MM.1S (cell line): ENCODE results near the gene SDK1.

Experiments
- DNase-seq: peaks from one replicate; pipeline ENCODE4 v3.0.0-alpha.2; 2015
- H2AFZ ChIP-seq: fragments of 300-600 bp; sonication (generic); 2 replicates; pipeline ENCODE4 v1.6.0; 2016; ENCODE audit warnings: antibody characterized with exemption, low read length
- H3F3A ChIP-seq: fragments of 300-600 bp; sonication (generic); 2 replicates; pipeline ENCODE4 v1.6.1; 2016; ENCODE audit warnings: mild to moderate bottlenecking, antibody characterized with exemption, low read length, moderate library complexity, mixed read lengths; ENCODE audit not compliant: insufficient read depth
- H3K27ac ChIP-seq: fragments of 300-600 bp; sonication (generic); 2 replicates; pipeline ENCODE4 v1.5.1; 2016; ENCODE audit warnings: mild to moderate bottlenecking, low read length
- H3K27me3 ChIP-seq: fragments of 300-600 bp; sonication (generic); replicated peaks from 2 replicates; pipeline ENCODE4 v1.6.0; 2016; ENCODE audit warnings: low read length; ENCODE audit not compliant: insufficient read depth
- H3K36me3 ChIP-seq: fragments of 300-600 bp; sonication (generic); replicated peaks from 2 replicates; pipeline ENCODE4 v1.6.1; 2016; ENCODE audit warnings: mild to moderate bottlenecking, low read length, mixed read lengths; ENCODE audit not compliant: insufficient read depth
- H3K4me1 ChIP-seq: fragments of 300-600 bp; sonication (generic); 2 replicates; pipeline ENCODE4 v1.6.1; 2016; ENCODE audit warnings: low read length, mixed read lengths
- H3K4me2 ChIP-seq: fragments of 300-600 bp; sonication (generic); 2 replicates; pipeline ENCODE4 v1.6.0; 2016; ENCODE audit warnings: low read depth, low read length
- H3K4me3 ChIP-seq: fragments of 300-600 bp; sonication (generic); 2 replicates; pipeline ENCODE4 v1.5.1; 2016; ENCODE audit warnings: low read length, mixed read lengths
- H3K79me2 ChIP-seq: fragments of 300-600 bp; sonication (generic); 2 replicates; pipeline ENCODE4 v1.6.1; 2016; ENCODE audit warnings: mixed run types, low read length, mixed read lengths
- H3K9ac ChIP-seq: fragments of 300-600 bp; sonication (generic); 2 replicates; pipeline ENCODE4 v1.6.1; 2016; ENCODE audit warnings: low read length, mixed read lengths
- H3K9me2 ChIP-seq: fragments of 300-600 bp; sonication (generic); replicated peaks from 2 replicates; pipeline ENCODE4 v1.6.1; 2016; ENCODE audit warnings: mild to moderate bottlenecking, low read length, mixed read lengths; ENCODE audit not compliant: insufficient read depth
- H3K9me3 ChIP-seq: fragments of 300-600 bp; sonication (generic); replicated peaks from 2 replicates; pipeline ENCODE4 v1.6.1; 2016; ENCODE audit warnings: mild to moderate bottlenecking, low read length, mixed read lengths; ENCODE audit not compliant: insufficient read depth
- H4K20me1 ChIP-seq: fragments of 300-600 bp; sonication (generic); 2 replicates; pipeline ENCODE4 v1.6.1; 2016; ENCODE audit warnings: mild to moderate bottlenecking, low read length, moderate library complexity, mixed read lengths; ENCODE audit not compliant: insufficient read depth
- EZH2 ChIP-seq: fragments of 300-600 bp; sonication (generic); optimal IDR thresholded peaks from 2 replicates; pipeline ENCODE3; 2017; ENCODE audit warnings: low read depth, mild to moderate bottlenecking, antibody characterized with exemption, low read length, mixed read lengths
- EZH2phosphoT487 ChIP-seq: fragments of 300-600 bp; sonication (generic); IDR thresholded peaks from 2 replicates; pipeline ENCODE4 v1.6.1; 2018; ENCODE audit warnings: antibody characterized with exemption, low read length
- TF ChIP-seq, protein P1 (sequence below): fragments of 300-600 bp; sonication (generic); IDR thresholded peaks from 2 replicates; pipeline ENCODE4 v1.5.1; 2016; ENCODE audit warnings: antibody characterized with exemption, low read length, mixed read lengths

The SDK1 gene

DNA sequence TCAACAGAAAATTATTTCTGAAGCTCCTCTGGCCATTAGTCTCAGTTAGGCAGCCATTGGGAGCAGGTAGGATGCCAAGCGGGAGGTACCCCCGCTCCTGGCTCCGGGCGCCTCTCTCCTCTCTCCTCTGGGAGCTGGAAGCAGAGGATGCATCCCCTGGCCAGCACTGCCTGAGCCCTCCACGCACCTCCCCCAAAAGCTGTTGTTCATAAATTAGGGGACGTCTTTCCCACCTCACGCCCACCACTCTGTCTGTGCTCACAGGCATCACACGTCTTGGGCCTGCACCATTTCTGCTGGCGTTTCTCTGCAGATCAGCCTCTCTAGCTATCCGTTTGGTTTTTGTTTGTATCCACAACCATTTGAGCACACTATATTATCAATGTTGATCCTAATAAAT lies 772.0 kb downstream of the SDK1 start:
- TF ChIP-seq EZH2phosphoT487 (no peak), EZH2 (no peak)
- TF ChIP-seq, protein P1, sequence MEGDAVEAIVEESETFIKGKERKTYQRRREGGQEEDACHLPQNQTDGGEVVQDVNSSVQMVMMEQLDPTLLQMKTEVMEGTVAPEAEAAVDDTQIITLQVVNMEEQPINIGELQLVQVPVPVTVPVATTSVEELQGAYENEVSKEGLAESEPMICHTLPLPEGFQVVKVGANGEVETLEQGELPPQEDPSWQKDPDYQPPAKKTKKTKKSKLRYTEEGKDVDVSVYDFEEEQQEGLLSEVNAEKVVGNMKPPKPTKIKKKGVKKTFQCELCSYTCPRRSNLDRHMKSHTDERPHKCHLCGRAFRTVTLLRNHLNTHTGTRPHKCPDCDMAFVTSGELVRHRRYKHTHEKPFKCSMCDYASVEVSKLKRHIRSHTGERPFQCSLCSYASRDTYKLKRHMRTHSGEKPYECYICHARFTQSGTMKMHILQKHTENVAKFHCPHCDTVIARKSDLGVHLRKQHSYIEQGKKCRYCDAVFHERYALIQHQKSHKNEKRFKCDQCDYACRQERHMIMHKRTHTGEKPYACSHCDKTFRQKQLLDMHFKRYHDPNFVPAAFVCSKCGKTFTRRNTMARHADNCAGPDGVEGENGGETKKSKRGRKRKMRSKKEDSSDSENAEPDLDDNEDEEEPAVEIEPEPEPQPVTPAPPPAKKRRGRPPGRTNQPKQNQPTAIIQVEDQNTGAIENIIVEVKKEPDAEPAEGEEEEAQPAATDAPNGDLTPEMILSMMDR = no peak
- no peaks in the 10 kb centered on the region for H3K9me3 ChIP-seq
- H3K4me2 ChIP-seq = no peak overlapping the region
- H3K9me2 ChIP-seq = no peaks in the 10 kb centered on the region
- H3K4me3 ChIP-seq = no peak overlapping the region
- H3K4me1 ChIP-seq = no peaks in the 10 kb centered on the region
- no peak overlapping the region for H3K27ac ChIP-seq
- no peaks in the 10 kb centered on the region for H3K79me2 ChIP-seq
- no peaks in the 10 kb centered on the region for H4K20me1 ChIP-seq
- no peak overlapping the region for H3K9ac ChIP-seq
- no peak overlapping the region for H2AFZ ChIP-seq
- no peaks in the 10 kb centered on the region for H3F3A ChIP-seq
- H3K36me3 ChIP-seq = no peaks in the 10 kb centered on the region
- no peak for DNase-seq
- no peaks in the 10 kb centered on the region for H3K27me3 ChIP-seq

DNA sequence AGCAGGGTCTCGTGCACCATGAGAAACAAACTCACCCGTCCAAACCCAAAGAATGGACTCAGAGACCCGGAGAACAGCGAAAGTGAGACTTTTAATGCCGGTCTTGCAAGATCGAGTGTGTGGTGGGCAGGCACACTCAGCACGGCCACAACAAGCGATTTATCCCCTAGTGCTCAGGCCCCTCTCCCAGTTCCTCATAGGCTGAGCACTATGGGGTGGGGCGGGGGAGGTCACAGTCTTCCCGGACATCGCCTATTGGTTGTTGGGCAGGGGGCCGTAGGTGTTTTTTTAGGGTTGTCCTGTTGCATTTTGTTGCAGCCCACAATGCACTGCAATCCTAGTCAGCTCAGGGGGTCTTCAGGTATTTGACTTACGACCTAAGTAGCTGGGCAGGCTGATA lies 772.7 kb downstream of the SDK1 start:
- no peak for DNase-seq

DNA sequence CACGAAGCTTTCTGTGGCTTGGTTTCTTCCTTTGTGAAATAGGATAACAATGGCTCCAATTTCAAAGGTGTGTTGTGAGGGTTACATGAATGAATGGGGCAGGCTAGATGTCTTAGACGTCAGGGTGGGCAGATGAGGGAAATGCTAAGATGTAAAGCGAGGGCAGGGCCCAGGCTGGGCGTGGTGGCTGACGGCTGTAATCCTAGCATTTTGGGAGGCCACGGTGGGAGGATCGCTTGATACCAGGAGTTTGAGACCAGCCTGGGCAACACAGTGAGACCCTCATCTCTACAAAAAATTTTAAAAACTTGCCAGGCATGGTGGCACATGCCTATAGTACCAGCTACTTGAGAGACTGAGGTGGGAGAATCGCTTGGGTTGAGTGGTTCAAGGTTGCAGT lies 773.4 kb downstream of the SDK1 start:
- H4K20me1 ChIP-seq = no peaks in the 10 kb centered on the region
- no peak overlapping the region for H3K27ac ChIP-seq

More for the DNA sequence above, 772.7 kb downstream of the SDK1 start:
- no peak overlapping the region for H3K9ac ChIP-seq
- TF ChIP-seq EZH2phosphoT487 (no peak), EZH2 (no peak)
- TF ChIP-seq, protein P1 = no peak
- H3F3A ChIP-seq = no peaks in the 10 kb centered on the region
- H3K4me3 ChIP-seq = no peak overlapping the region
- H3K36me3 ChIP-seq = no peaks in the 10 kb centered on the region
- H3K4me2 ChIP-seq = no peak overlapping the region
- no peaks in the 10 kb centered on the region for H4K20me1 ChIP-seq
- H3K79me2 ChIP-seq = no peaks in the 10 kb centered on the region
- no peaks in the 10 kb centered on the region for H3K4me1 ChIP-seq
- no peak overlapping the region for H3K27ac ChIP-seq
- H3K9me2 ChIP-seq = no peaks in the 10 kb centered on the region
- H3K27me3 ChIP-seq = no peaks in the 10 kb centered on the region
- H3K9me3 ChIP-seq = no peaks in the 10 kb centered on the region
- H2AFZ ChIP-seq = no peak overlapping the region

More for the DNA sequence above, 773.4 kb downstream of the SDK1 start:
- H3K4me3 ChIP-seq = no peak overlapping the region
- TF ChIP-seq, protein P1 = no peak
- TF ChIP-seq EZH2phosphoT487 (no peak), EZH2 (no peak)
- H3K4me1 ChIP-seq = no peaks in the 10 kb centered on the region
- H3K9me3 ChIP-seq = no peaks in the 10 kb centered on the region
- H3K36me3 ChIP-seq = no peaks in the 10 kb centered on the region
- H3K9ac ChIP-seq = no peak overlapping the region
- no peak overlapping the region for H2AFZ ChIP-seq
- H3K4me2 ChIP-seq = no peak overlapping the region
- no peaks in the 10 kb centered on the region for H3K27me3 ChIP-seq
- no peaks in the 10 kb centered on the region for H3K9me2 ChIP-seq
- H3K79me2 ChIP-seq = no peaks in the 10 kb centered on the region
- DNase-seq = no peak
- H3F3A ChIP-seq = no peaks in the 10 kb centered on the region
